Measurements from ENCODE around the gene BBS9.

DNA sequence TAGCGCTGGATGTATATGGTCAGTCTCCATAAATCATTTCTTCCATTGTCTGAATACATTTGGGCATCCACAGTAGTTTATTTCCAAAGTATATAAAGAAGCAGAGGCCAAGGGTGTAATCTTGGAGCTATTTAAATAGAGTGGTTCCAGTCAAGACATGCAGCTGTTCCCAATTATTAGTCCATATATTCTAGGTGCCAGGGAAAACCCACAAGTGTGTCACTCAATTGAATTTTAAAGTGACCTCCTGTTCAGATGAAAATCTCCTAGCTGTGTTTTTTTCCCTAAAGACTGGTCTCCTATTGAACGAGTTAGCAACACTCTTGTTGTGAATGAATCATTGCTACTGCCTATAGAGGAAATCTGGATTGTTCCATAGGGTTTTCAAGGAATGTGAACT, 515.7 kb downstream of the BBS9 start:
- TF ChIP-seq CTCF (IDR thresholded peaks at IDR 0.05; ENCODE audit: low read length) = no peak
- no peak for TF ChIP-seq EZH2phosphoT487 (IDR thresholded peaks at IDR 0.05; ENCODE audit: low read length)
